HCEC 1CT (cell line): ENCODE measurements around the gene RPS28.
"Not testable (repeated sequence)": the region's sequence is repeated elsewhere in the genome, so short reads cannot be mapped to it uniquely, and the experiment has no call there.

Experiments
- DNase-seq: peaks from one replicate; pipeline ENCODE4 v3.0.0-alpha.2; 2017

The RPS28 gene

GRCh38 chr19:8342684-8343482, 21.6 kb downstream of the RPS28 start, which contains the start of gene KANK3:
KANK3 (minus strand) TSS chr19:8343262; CDS start chr19:8337828, 5,434 bp downstream.
- peak; percentile 86 for DNase-seq

DNA sequence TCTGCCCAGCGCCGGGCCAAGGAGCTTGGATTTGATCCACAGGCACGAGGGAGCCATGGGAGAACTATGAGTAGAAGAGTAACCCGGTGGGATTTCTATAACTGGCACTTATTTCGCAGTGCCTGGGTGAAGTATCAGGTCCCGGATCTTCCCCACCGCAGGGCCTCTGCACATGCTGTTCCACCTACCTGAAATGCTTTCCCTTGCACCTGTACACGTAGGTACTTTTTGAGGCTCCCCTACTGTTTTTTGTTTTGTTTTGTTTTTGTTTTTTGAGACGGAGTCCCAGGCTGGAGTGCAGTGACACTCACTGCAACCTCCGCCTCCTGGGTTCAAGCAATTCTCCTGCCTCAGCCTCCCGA, 22.2 kb downstream of the RPS28 start:
- DNase-seq = no peak

GRCh38 chr19:8349629-8350372, 28.5 kb downstream of the RPS28 start:
- DNase-seq = not testable (repeated sequence)

DNA sequence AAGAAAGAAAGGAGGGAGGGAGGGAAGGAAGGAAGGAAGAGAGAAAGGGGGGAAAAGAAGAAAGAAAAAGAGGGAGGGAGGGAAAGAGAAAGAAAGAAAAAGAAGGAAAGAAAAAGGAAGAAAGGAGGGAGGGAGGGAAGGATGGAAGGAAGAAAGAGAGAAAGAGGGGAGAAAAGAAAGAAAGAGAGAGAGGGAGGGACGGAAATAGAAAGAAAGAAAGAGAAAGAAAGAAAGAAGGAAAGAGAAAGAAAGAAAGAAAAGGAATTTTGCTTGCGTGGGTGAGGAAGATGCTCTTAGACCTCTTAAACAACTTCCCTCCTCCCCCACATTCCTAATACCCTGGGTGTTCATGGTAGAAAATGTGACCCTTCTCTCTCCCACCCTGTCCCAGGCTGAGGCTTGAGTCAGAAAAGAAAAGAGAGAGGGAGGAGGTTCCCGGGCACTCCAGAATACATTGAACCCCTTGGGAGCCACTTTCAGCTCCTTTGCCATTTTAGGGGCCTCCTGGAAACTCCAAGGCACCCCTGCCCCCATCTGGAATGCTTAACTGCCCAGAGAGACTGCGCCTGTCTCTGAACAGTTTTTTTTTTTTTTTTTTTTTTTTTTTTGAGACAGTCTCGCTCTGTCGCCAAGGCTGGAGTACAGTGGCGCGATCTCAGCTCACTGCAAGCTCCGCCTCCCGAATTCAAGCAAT, 31.0 kb downstream of the RPS28 start:
- no peak for DNase-seq

- DNase-seq = not testable (repeated sequence)
Measured at GRCh38 chr19:8352845-8353244, 31.5 kb downstream of the RPS28 start.

- peak; percentile 100 for DNase-seq
Measured at GRCh38 chr19:8355631-8356402, 34.5 kb downstream of the RPS28 start.

- no peak for DNase-seq
Measured at GRCh38 chr19:8357007-8357521, 35.8 kb downstream of the RPS28 start.

DNA sequence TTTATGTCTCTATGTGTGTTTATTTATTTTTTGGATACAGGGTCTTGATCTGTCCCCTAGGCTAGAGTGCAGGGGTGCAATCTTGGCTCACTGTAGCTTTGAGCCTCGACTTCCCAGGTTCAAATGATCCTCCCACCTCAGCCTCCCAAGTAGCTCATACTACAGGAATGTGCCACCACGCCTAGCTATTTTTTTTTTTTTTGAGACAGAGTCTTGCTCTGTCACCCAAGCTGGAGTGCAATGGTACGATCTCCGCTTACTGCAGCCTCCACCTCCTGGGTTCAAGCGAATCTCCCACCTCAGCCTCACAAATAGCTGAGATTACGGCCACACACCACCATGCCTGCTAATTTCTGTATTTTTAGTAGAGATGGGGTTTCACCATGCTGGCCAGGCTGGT, 37.7 kb downstream of the RPS28 start:
- no peak for DNase-seq

- no peak for DNase-seq
Measured at GRCh38 chr19:8360196-8360595, 38.9 kb downstream of the RPS28 start.

DNA sequence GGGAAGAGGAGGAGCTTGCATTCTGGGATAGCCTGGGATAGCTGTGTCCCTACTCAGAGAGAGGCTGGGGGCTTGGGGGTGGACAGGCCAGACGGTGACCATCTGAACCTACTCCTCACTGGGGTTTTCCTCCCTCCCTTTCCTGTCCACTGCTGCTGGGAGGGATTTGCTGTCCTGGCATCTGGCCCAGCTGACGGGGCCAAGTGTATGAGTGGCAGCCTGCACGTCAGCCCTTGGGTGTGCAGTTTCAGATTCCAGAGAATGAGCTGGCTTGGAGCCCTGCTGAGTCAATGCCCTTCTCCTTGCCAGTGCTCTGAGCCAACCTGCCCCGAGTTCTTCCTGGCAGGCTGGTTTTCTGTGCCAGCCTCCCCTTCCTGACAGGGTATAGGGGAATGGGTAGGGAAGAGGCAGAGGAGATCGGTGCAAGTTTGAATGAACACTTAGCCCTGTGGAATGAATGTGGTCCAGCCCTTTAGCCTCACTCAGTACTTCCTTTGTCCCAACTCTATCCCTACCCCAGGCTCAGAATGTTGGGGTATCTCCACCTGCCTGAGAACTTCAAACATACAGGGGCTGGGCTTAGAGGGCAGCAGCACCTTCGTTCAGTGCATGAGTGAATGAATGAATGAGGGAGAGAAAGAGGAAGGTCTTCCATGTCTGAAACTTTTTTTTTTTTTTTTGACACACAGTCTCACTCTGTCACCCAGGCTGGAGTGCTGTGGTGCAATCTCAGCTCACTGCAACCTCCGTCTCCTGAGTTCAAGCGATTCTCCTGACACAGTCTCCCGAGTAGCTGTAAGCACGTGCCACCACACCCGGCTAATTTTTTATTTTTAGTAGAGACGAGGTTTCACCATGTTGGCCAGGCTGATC, 40.9 kb downstream of the RPS28 start:
- peak; percentile 97 for DNase-seq

DNA sequence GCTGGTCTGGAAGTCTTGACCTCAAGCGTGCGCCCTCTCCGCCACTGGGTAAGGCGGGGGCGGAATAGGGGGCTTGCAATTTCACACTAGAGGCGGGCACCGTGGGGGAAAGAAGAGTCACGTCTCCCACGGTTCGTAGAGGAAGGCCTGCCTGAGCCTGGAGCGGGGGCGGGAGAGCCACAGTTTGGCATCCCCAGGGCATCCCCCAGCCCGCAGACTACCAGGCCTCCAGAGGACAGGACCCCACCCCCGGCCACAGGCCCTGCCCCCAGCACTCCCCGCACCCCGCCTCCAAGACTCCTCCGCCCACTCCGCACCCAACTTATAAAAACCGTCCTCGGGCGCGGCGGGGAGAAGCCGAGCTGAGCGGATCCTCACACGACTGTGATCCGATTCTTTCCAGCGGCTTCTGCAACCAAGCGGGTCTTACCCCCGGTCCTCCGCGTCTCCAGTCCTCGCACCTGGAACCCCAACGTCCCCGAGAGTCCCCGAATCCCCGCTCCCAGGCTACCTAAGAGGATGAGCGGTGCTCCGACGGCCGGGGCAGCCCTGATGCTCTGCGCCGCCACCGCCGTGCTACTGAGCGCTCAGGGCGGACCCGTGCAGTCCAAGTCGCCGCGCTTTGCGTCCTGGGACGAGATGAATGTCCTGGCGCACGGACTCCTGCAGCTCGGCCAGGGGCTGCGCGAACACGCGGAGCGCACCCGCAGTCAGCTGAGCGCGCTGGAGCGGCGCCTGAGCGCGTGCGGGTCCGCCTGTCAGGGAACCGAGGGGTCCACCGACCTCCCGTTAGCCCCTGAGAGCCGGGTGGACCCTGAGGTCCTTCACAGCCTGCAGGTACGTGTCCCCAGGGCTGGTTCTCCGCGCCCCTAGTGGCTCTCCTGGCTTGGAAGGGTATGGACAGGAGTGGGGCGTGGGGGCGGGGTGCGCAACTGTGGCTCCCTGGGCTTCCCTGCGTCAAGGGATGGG, 42.8 kb downstream of the RPS28 start, which contains the start of gene ANGPTL4:
ANGPTL4 (plus strand) TSS at position 353 of the 969 bp plus-strand sequence; CDS start at position 520, 167 bp downstream.
- DNase-seq = peak; percentile 75

DNA sequence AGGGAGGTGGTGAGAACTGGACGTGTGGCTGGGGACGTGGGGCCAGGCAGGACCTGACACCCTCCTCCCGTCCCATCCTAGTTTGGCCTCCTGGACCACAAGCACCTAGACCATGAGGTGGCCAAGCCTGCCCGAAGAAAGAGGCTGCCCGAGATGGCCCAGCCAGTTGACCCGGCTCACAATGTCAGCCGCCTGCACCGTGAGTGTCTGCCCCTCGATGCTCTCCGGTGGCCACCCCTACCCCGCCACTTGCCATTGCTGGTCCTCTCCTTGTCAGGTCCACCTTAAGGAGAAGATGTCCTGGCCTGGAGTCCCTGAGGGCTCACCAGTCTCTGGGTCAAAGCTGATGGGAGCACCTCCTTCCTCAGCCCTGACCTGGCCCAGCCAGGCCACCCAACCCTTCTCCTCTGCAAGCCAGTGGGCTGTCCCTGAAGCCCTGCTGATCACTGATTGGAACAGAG, 44.9 kb downstream of the RPS28 start:
- no peak for DNase-seq

DNA sequence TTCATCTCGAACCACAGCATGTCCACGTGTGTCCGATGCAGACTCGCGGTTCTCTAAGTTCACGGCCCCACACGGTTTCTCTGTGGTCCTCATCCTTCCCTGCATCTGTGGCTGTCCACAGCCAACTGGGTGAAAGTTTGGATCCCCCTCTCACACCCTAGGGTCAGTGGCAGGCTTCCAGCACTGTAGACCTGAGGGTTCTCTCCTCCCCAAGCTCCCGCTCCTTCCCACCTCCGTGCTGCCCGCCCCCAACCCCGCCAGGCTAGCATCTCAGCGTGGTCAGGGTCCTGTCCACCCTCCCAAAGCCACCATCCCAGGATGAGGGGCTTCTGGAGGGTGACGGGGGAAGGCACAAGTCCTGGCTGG, 45.6 kb downstream of the RPS28 start:
- DNase-seq = peak; percentile 11

GRCh38 chr19:8367327-8368001, 46.2 kb downstream of the RPS28 start:
- DNase-seq = peak; percentile 91

- no peak for DNase-seq
Measured at GRCh38 chr19:8370176-8371010, 49.1 kb downstream of the RPS28 start.

DNA sequence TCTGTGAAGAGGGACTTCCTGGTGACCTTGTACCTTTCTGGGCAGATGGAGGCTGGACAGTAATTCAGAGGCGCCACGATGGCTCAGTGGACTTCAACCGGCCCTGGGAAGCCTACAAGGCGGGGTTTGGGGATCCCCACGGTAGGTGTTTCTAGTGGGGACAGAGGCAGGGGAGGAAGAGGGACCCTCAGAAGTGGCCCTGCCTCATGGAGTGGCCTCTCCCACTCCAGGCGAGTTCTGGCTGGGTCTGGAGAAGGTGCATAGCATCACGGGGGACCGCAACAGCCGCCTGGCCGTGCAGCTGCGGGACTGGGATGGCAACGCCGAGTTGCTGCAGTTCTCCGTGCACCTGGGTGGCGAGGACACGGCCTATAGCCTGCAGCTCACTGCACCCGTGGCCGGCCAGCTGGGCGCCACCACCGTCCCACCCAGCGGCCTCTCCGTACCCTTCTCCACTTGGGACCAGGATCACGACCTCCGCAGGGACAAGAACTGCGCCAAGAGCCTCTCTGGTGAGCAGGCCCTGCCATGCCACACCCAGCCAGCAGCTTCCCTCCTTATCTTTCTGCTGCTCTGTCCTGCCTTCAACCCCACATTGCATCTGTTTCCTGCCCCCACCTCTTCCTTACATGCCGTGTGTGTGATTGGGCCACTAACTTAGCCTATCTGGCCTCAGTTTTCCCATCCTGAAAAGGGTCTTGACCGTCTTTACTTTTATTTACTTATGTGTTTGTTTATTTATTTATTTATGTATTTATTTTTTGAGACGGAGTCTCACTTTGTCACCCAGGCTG, 49.9 kb downstream of the RPS28 start:
- no peak for DNase-seq
